Measurements from ENCODE around the gene MCC.

Gene MCC

DNA sequence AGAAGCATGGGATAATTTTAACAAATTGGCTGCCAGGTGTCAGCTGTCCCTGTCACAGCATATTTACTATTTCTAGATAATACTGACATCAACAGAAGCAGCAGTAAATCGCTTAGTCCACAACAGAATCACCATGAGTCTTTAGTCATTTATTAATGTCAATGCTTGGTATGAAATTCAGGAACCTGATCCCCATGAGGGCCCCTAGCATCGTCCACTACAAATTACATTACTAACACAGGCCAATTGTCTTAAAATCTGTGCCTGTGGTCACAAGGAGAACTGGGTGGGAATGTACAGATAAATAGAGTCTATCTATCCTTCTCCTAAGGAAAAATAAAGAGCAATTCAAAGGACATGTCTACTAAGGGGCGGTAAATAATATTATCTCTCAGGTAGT, 129.6 kb downstream of the MCC start:
- DNase-seq = no peak

DNA sequence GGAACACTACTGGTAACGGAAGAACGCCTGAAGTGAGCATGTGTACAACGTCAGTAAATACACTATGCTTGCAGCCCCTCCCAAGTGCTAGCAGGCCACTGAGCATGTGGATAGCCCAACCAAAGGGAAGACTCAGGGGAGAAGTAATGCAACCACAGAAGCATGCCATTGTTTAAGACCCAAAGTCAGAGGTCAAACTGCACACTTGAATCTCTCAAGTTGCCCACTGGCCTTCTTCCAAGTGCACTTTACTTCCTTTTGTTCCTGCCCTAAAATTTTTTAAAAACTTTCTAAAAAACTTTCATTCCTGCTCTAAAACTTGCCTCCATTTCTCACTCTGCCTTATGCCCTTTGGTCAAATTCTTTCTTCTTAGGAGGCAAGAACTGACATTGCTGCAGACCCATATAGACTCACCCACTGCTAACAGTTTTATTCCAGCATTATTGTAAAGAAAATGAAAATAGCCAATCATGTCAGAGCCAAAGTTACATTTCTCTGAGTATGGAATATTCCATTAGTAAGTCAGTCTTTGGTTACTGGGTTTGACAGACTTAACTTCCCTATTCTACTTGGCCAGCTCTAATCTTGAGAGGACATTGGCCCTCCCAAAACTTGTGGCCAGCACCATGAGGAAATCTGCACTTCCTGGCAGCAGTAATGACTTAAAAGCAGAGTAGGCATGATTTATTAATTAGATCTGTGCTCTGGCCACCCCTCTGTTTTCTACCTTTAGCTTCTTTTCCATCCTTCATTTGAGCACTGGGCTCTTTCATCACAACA, 130.4 kb downstream of the MCC start:
- DNase-seq = peak; percentile 62

DNA sequence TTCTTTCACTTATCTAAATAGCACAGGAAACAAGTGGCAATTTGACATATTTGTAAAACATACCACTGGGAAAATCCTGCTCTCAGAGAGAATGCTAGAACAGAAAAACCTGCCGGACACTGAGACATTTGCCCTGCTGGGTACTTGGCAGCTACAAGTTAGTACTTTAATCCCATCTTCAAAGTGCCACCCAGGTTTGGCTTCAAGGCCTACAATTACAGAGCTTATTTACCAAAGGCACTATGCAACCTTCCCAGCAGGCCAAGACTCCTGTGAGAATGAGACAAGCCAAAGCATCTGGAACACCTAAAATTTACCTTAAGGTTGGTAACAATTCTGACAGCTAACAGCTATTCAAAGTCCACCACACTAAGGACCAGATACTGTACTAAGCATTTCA, 131.8 kb downstream of the MCC start:
- no peak for DNase-seq

DNA sequence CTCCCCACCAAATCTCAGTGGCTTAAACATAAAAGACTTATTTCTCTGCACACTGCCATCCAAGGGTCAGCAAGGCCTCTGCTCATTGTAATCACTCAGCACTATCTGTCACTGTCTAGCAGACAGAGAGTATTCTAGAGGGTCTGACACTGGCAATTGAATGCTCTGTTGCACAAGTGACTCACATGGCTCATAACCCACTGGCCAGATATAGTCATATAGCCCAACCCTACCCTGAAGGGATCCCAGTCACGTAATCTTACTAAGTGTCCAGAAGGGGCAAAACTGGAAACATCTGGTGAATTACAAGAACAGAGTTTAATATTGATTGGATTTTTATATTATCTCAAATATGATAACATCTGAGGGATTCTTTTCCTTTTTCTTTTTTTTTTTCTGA, 134.2 kb downstream of the MCC start:
- DNase-seq = no peak

DNA sequence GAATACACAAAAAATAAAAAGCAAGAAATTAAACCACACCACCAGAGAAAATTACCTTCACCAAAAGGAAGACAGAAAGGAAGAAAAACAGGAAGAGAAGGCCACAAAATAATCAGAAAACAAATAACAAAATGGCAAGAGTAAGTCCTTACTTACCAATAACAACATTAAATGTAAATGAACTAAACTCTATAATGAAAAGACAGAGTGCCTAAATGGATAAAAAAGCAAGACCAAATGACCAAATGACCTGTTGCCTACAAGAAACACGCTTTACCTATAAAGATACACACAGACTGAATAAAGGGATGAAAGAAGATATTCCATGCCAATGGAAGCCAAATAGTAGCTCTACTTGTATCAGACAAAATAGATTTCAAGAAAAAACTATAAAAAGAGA, 140.7 kb downstream of the MCC start:
- DNase-seq = no peak

DNA sequence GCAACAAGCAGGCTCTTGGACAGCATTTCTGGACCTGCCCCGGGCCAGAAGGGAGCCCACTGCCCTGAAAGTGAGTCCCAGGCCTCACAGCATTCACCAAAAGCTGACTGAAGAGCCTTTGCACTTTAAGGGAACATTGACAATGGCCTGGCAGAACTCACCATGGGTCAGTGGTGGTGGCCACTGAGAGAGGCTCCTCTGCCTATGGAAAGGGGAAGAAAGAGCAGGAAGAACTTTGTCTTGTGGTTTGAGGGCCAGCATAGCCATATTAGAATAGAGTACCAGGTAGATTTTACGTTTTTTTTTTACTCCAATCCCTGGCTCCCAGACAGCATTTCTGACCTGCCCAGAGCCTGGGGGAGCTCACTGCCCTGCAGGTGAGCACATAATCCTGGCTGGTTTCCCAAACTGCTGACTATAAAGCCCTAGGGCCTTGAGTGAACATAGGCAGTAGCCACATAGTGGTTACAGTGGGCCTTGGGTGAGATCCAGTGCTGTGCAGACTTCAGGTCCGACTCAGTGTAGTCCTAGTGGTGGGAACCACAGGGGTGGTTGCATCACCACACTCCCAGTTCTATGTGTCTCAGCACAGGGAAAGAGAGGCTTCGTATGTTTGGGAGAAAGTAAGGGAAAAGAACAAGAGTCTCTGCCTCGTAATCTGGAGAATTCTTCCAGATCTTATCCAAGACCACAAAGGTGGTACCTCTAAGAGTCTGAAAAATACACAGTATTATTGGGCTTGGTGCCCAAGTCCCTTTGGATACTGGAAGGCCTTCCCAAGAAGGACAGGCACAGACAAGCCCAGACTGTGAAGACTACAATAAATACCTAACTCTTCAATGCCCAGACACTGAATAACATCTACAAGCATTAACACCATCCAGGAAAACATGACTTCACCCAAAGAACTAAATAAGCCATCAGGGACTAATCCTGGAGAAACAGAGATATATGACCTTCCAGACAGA, 143.0 kb downstream of the MCC start:
- DNase-seq = no peak

DNA sequence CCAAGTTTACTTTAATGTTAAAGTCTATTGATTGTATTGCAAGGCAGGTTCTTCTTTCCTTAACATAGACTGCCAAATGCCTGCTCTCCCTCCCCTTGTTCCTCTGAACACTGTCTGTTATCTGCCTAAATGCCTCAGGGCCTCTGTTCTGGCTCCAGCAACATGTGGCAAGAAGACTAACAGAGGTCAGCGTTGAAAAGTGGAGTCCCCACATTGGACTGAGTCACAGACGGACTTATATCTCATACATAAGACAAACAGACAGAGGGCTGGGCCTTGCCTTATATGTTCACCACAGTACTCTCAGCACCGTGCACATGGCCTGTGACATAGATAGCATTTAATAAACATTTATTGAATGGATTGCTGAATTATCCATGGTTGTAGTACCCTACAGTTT, 144.9 kb downstream of the MCC start:
- no peak for DNase-seq

DNA sequence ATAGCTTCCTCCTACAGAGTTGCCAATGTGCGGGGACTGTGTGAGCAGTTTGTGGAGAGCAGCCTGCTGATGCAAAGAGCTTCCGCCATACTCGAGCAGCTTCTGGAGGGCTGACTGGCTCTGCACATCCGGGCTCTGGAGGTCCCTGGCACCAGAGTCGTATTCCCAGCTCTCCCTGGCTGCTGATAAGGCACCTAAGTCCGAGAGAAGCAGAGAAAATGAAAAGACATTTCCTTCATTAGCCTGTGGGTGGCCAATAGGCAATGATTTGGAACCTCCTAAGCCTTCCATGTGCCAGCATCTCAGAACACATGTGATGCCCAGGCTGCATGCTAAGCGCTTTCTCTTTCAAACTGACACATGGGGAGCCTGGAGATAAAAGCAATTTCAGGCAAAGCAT, 147.7 kb downstream of the MCC start:
- peak; percentile 15 for DNase-seq

DNA sequence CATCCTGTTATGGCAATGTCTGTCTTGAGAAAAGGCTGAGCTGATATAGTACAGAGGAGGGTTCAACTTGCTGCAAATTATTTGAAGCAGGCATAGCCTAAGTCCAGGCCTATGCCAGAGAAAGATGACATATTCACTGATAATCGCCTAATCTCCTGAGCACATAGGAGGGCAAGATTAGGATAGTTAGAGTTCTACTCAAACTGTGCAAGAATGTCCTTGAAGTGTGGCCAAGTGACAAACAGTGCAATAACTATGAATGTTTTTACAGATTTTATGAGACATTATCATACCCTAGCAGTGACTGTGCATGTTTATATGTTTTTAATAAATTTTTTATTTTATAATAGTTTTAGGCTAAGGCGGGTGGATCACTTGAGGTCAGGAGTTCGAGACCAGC, 149.6 kb downstream of the MCC start:
- no peak for DNase-seq

DNA sequence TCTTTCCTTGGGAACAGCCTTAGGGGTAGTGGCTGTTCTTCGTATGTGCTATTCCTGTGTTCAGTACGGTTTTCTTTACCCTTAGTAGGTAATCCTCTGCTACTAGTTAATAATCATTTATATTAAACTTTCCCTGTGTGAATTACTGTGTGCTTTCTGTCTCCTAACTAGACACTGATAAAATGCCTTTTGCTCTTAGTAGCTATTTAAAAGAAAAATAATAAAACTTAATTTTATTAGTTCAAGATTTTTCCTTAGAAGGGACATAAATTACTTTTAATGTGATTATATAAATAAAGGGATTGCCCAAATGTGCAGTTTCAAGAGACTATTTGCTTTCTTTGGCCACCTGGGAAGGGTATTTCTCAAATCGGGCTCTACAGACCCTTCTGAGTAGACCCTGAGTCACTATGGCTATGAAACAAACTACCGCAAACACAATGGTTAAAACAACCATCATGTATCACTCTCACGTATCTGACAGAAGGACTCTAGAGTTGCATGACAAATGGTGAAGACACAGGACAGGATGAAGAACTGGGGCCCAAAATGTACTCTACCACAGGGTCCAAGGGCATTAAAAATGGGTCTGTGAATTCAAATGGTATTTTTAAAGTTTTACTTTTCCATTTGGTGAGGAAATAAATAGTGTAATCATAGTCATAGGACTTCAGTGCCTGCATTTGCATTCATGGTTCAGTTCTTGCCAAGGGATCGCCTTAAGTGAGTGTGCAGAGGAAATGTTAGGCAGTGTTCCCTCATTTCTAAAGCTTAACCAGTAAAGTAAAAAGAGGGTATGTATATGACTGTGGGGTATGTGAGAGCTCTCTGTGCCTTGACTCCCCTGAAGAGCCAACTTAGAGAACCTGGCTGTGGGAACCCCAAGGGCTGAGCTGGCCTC, 150.5 kb downstream of the MCC start:
- DNase-seq = no peak

DNA sequence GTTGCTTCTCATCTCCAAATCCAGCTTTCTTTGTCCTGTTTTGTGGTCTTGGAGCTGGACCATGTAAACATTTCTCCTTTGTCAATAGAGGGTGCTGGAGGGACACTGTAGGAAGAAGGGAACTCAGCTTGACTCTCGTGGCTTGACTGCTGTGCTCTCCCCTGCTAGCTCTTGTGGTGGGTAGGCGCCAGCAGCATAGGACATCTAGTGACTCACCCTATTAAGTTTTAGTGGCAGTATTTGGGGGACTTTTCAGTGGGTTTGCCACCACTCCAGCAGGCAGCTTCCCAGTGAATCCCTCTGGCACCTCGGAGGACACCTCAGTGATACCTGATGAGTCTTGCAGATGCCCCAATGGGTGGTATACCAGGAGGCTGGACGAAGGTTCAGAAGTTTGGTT, 151.3 kb downstream of the MCC start:
- peak; percentile 75 for DNase-seq

DNA sequence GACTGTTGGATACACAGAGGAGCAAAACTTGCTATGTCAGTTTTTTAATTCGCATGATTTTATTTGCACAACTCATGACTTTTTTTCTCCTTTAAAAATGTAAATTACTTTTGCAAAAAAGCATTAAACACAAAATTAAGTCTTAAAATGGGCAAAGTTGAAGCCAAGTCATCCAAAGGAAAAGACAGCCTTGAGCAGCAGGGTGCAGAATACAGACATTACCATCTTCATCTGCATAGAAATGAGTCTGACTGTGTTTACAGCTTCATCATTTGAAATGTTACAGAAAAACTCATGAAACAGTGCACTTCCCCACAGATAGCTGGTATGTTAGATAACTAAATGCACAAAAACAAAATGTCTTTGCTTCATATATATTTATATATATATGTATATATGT, 154.8 kb downstream of the MCC start:
- DNase-seq = no peak

DNA sequence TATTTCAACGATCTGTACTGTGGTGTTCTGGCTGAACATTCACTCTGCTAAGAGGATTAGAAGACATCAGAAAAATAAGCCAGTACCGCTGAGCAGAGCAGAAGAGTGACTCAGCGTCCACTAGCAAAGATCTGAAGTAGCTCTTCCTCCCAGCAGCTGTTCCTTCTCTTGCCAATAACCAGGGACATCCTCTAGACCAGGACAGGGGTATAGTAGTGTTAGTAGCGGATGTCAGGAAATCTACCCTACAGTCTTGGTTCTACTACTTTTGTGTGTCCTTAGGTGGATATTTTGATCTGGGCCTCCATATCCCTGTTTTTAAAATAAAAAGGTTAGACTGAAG, 157.1 kb downstream of the MCC start:
- peak; percentile 17 for DNase-seq

DNA sequence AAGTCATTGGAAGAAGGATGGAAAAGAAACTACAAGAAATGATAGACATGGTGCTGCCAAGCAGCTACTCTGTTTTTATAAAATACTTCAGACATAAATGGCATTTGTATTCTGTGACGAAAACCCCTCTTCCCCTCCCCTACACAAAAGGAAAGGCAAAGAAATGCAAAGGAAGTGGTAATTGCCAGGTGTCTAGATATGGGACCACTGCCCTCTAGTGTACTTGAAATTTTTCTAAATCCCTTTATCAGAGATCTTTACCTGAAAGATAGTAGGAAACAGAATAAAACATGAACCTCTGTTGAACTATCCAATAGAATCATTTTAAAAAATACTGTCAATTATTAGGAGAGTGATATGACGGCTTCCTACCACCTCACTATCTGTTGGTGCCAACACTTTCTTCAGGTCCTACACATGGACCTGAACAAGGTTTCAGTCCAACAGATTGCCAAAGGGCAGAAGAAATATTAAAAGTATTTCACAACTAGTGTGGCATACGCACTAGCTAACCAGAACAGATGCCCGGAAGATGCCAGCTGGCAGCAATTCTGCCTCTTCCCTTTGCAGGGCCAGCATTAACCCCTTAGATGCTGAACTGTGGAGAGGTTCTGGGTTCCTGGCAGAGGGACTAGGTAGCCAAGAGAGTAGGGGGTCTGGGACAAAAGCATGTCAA, 157.6 kb downstream of the MCC start:
- peak; percentile 51 for DNase-seq

DNA sequence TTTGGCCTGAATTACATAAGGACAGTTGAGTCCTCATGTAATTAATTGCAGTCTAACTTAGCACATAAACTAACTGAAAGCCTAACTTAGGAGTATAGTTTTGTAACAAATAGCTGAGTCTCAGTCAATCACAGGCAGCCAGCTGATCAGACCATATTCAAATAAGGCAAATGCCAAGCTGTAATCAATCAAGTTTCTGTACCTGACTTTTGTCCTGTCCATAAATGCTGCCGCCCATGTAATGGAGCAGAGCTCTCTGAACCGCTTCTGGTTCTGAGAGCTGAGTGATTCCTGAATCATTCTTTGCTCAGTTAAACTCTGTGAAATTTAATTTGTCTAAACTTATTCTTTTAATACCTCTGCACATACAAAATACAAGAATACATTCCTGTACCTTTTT, 158.3 kb downstream of the MCC start:
- DNase-seq = no peak

DNA sequence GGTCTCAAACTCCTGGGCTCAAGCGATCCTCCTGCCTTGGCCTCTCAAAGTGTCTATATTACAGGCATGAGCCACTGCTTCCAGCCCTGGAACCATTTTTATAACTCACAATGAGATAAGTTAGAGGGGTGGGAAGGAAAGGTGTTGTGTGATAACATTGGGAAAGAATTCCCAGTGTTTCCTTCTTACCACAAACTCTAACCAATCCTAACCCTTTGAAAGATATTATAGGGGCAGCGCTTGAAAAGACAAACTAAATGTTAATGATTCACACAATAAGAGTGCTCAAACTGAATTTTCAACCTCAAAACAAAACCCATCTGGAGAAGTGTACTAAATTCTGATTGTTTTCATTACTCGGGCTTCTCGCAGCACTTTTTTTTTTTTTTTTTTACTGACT, 163.2 kb downstream of the MCC start:
- DNase-seq = no peak

DNA sequence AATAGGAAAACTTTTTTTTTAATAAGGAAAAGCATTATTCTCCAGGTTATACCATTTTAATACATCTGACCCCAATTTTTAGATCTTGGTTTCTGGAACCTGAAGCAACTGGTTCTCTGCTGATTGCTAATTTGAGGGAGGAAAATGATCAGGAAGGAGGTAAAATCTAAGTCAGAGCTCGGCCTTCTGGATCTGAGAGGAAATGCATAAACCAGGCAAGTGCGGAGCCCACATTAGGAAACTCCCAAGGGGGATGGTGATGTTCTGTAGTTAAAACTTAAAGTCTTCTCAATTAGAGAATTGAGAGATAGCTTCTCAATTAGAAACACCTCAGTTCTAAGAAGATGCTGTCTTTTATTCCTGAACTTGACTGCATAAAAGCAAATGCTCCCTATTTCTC, 167.0 kb downstream of the MCC start:
- no peak for DNase-seq

DNA sequence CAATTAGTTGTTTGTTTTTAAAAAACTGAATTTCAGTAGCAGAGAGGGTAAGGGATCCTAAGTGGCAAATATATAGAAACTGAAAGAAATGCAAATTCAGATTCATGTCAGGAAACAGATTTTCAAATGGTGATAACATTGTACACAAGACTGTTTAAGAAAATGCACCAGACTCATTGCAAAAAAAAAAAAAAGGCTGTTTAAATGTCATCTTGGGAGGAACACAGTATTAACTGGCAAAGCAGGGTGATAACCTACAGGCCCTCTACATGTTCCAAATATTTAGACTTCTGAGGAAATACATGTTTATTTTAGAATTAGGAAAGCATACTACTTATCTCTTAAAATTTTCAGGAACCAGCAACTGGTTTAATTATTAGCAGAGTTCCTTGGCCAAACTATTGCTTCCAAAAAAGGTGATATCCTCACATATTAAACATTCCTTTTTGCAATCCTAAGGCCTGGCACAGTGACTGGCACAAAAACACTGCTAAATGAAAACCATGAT, 167.9 kb downstream of the MCC start:
- peak; percentile 9 for DNase-seq

DNA sequence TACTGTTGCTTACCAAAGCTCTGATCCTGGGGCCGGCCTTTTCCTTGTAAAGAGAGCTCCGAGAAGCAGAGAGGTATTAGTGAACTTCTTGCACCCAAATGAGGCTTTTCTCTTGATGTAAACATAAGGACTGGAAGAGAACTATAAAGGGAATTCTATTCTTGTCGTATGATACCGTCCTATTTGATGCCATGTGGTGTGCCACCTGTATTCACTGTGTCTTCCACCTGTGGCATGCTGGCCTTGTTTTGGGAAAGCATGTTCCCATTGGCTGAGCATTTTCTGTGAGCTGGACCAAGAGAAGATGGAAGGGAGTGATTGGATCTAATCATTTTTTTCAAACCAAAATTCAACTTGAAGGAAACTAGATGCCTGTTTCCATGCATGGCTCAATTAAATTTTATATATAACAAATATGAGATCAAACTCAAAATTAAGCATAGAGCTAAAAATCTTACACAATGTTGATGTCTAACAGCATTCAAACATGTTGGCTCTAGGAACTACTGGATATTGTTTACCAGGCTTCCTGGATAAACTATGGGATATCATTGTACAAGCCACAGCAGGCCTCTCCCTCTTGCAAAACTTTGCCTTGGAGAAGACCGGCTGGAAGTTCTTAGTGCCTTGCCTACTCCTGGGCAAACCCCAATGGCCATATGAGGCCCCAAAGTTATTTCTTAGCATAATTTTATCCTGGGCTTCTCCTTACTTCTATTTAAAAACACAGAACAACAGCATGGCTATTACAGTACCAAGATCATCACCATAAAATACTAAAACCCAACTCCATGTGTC, 168.8 kb downstream of the MCC start:
- no peak for DNase-seq

DNA sequence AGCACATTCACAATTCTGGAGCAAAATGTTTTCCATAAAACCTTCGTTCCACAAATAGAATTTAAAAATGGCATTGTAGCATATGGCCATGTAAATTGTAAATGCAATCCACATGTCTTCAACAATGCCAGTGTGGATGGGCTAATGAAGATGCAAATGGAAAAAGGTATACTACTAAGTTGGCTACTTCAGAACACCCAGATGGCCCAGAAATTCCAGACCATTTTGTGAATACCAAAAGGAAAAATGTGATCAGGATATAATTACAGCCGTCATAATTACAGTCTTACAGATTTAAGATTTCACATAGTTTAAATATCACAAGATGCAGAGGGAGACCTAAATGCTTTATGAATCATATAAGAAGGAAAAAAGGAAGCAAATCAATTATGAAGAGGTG, 170.6 kb downstream of the MCC start:
- DNase-seq = no peak

DNA sequence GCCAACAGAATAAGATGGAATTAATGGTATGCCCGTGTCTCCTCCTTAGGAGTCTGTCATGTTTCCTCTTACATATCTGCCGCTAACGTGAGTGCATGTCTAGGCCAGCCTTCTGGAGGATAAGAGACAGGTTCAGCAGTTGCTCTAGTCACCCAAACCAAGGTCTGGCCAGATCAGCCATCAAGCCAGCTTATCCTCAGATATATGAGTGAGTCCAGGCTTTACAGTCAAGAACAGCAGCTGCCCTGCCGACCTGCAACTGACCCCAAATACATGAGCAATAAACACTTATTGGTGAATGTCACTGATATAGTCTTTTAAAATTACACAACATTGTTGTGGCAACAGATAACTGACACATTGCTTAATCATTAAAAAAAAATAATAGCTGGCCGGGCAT, 177.0 kb downstream of the MCC start:
- no peak for DNase-seq

DNA sequence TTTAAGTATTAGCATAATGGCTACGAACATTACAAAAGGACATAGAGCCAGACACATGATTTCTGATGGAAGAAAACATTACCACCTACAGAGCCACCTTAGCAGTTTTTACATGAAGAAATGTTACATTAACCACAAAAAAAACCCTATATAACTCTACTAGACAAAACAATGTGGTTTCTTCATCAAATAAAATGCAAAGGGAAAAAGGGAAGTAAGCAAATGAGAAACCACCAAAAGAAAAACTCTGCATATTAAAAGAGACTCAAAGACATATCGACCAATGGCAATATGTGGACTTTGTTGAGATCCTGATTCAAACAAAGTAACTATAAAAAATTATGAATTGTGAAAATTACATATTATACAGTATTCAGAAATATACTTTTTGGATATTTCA, 186.1 kb downstream of the MCC start:
- DNase-seq = peak; percentile 54
